ENCODE measurements around the gene ALPL.

ALPL gene

DNA sequence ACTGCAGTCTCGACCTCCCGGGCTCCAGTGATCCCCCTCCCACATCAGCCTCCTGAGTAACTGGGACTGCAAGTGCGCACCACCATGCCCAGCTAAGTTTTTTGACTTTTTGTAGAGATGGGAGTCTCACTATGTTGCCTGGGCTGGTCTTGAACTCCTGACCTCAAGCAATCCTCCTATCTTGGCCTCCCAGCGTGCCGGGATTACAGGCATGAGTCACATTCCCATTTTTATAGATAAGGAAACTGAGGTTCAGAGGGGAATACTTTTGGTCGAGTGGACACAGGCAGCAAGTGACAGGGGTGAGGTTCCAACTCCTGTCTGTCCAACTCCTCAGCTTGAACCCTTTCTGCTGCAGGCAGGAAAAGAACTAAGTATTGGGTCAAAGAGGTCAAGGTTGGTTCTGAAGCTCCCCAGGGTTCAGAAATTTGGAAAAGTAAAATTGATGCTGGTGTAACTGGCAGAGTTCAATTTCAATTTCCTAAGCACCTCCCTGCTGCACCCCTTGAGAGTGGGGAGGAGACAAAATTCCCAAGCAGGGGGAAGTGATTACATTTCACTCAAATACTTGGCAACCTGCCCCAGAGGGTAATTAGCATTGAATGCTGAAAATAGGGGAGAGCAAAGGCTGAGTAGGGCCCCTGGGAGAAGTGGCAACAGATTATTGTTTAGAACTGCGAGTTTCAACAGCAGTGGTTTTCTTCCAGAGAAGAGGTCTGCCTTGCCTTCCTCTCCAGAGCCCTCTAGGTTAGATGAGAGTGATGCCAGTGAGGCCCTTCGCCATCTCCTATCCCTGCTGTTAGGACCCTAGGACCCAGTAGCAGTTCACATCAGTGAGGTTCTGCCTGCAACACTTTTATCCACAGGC lies 17.5 kb upstream of the ALPL start:
- TF ChIP-seq, protein P1, sequence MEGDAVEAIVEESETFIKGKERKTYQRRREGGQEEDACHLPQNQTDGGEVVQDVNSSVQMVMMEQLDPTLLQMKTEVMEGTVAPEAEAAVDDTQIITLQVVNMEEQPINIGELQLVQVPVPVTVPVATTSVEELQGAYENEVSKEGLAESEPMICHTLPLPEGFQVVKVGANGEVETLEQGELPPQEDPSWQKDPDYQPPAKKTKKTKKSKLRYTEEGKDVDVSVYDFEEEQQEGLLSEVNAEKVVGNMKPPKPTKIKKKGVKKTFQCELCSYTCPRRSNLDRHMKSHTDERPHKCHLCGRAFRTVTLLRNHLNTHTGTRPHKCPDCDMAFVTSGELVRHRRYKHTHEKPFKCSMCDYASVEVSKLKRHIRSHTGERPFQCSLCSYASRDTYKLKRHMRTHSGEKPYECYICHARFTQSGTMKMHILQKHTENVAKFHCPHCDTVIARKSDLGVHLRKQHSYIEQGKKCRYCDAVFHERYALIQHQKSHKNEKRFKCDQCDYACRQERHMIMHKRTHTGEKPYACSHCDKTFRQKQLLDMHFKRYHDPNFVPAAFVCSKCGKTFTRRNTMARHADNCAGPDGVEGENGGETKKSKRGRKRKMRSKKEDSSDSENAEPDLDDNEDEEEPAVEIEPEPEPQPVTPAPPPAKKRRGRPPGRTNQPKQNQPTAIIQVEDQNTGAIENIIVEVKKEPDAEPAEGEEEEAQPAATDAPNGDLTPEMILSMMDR (IDR thresholded peaks at IDR 0.05): no peak

DNA sequence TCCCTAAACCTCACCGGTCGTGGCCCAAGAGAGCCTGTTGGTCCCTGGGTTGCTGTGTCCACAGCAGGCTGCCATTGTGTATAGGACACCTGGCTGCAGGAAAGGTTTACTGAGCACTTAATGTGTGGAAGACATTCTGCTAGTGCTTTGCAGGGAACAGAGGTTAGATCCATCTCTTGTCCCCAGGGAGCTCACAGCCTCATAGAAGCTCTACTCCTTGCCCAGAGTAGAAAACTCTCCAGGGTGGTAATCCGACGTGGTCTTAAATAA lies 16.9 kb upstream of the ALPL start:
- TF ChIP-seq, protein P1 (IDR thresholded peaks at IDR 0.05): no peak

DNA sequence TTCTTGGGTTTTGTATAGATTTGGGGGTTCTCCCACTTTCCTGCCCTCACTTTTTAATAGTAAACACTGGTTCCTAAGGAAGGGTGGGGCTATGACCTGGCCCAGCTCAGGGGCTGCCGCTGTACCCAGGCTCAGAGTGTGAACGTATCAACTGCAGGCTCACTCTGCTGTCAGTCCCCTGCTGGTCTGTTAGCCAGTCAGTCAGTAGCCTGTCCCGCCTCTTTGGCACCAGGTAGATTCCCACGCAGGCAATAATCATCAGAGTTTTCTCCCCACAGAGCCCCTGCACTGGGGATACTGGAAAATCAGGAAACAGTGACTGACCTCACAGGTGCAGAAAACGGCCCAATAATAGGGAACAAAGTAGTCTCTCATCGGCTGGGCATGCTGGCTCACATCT lies 15.0 kb upstream of the ALPL start:
- TF ChIP-seq, protein P1 (IDR thresholded peaks at IDR 0.05): no peak

DNA sequence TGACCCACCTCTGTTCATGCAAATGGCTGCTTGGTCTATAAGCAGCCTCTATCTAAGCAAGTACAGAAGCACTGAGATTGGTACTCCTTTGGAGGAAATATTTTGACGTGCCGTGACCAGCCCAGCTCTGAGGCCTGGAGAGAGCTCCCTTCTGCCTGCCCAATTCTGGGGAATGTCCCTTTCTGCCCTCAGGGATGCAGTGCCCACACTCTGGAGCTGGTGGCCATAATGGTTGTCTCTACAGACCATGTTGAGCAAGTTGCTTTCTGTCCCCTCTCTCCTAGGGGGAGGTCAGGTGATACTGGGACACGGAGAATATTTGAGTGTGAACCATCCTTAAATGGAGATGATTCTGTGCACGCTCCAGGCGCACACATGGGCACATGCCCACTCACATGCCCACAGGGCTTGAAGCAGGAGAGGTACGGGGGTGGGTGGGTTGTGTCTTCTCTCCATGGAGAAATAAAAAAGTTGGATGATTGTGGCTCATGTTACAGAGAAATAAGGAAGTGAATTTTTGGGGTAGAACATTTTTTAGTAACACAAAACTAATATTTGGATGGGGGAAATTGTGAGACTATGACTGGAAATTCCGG lies 13.9 kb upstream of the ALPL start:
- TF ChIP-seq, protein P1 (IDR thresholded peaks at IDR 0.05): no peak

DNA sequence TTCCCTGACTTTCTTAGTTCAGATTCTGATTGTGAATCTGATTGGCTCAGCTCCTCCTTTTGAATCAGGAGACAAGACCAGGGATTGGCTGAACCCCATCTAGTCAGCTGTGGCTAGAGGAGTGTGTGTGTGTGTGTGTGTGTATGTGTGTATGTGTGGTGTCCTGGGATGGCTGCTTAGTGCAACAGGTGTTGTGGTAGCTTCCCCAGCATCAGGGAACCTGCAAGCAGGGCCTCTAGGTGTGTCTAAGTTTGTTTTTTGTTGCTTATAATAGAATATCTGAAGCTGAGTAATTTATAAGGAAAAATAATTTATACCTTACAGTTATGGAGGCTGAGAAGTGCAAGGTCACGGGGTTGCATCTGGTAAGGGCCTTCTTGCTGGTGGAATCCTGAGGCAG lies 13.2 kb upstream of the ALPL start:
- TF ChIP-seq, protein P1 (IDR thresholded peaks at IDR 0.05): no peak

DNA sequence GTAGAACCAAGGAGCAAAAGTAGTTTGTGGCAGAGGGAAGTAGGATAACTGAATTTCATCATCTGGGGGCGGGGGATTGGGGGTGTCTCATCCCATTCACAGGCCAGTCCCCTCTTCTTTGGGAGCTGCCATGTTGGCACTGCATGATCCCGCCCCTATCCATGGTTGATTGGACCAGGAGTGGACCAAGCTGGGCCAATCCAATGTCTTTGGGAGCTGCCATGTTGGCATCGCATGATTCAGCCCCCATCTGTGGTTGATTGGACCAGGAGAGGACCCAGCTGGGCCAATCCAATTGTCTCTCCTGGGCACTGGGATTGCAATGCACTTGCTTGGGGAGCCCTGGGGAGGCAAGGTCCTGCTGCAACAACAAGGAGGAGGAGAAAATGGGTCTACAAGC lies 12.3 kb upstream of the ALPL start:
- TF ChIP-seq, protein P1 (IDR thresholded peaks at IDR 0.05): no peak

DNA sequence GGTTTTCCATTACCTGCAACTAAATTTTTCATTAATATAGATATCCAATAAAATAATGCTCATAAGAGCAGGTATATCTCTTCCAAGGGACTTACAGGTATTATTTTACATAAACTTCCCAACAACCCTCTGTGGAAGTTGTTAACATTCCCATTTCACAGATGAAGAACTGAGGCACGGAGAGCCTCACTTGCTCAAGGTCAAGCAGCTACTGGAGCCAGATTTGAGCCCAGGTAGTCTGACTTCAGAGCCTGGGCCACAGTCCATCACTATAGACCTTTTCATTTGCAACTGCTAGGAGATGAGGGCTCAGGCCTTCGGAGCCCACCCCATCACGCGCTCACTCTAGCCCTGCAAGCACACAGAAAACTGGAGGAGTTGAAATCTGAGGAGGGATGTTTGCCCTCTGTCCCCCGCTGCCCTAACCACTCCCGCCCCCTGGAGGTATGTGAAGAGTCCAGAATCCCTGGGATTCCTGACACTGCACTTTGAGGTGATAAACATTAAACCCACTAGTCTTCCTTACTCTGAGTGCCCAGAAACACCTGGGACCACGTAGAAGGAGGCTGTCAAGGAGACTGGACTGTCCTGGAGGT lies 11.7 kb upstream of the ALPL start:
- TF ChIP-seq, protein P1 (IDR thresholded peaks at IDR 0.05): no peak

Data from LNCAP (cell line).